Right cardiac atrium (tissue), 5 donors: ENCODE results near the gene VAV3. TPM values are rescaled to one million over a fixed set of nuclear protein-coding genes. Genes with fewer than 3 reads are reported as not detected.

Experiments
- ATAC-seq, 2 donors: fragments of 200-7000 bp; cut with Tn5 transposase; one replicate each; pipeline versions ENCODE4 v1.8.0 to v1.9.1; 2020; ENCODE audit warnings: moderate library complexity in 2 of 2, mild to moderate bottlenecking in 1 of 2
- DNase-seq, 3 donors: peaks; one replicate each; pipeline ENCODE4 v3.0.0-alpha.2; 2020
- H3K27ac ChIP-seq: one replicate; pipeline ENCODE4 v1.5.1; 2013; ENCODE audit warnings: mild to moderate bottlenecking, low read length, control low read depth, moderate library complexity
- H3K27me3 ChIP-seq: one replicate; pipeline ENCODE4 v1.6.1; 2013; ENCODE audit not compliant: control insufficient read depth, insufficient read depth
- H3K4me1 ChIP-seq: one replicate; pipeline ENCODE4 v1.6.1; 2013; ENCODE audit warnings: low read length; ENCODE audit not compliant: control insufficient read depth, insufficient read depth
- H3K4me3 ChIP-seq: one replicate; pipeline ENCODE4 v1.5.1; 2013; ENCODE audit warnings: low read length, control low read depth
- H3K9me3 ChIP-seq: one replicate; pipeline ENCODE4 v1.6.1; 2013; ENCODE audit warnings: low read length; ENCODE audit not compliant: control insufficient read depth
- WGBS: extraction: QIAGEN DNeasy Blood & Tissue Kit; methylation state at CpG from one replicate; pipeline ENCODE4 v1.1.7; 2013; 5-methylcytosine and 5-hydroxymethylcytosine counted together
- intact Hi-C, 4 donors: fragments of 100-400 bp; cut with DNase I; formaldehyde crosslinking; loops; one replicate each; pipeline versions ENCODE4 v1.11.0 to v1.14.0; 2022 to 2023
- polyA plus RNA-seq: library from polyadenylated mRNA; stranded (reverse); fragments of 200-250 nt; gene quantifications from one replicate; pipeline ENCODE4 v1.2.3, GENCODE V29; 2013
- total RNA-seq, 4 donors: library from RNA; stranded (reverse); fragmentation: NEBNext Ultra II Directional; extraction: Animal tissue kit (Norgen Biotek cat#: 25700); gene quantifications; one replicate each; pipeline ENCODE4 v1.2.1, GENCODE V29; 2021
- donor health status: healthy with polysubstance abuse.
- donor health status: DM: no; HTN: yes; CAD: no.
- donor health status: DM: no; HTN: no; CAD: no.
- donor health status: DM: no; HTN: yes; CAD: no; lungs with severe emphysema.
- donor health status: DM: yes; HTN: yes; CAD: no.

The VAV3 gene
- total and polyA plus RNA-seq, 5 donors: 0.79 to 4.0 (median 2.7) TPM

DNA sequence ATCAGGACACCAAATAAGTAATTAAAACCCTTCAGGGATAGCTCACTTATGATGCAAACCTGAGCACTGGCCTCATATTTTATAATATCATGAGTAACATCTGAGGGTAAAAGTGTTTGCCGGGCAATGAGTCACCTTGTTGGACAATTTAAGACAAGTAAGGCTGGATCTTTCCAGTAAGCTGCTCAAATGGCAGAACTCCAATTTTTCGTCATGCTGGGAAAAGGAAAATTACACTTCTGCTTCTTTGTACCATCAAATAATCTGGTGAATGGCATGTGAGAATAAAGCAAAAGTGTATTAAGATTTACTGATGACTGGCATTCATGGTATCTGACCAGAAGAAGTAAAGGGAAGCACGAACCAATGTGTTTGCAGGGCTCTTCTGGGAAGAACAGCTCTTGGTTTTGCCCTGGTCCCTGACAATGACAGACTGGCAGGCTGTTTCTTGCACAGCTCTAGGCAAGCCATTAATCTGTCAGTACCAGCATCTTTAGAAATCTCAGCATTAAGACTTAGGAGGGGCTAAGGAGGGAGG is 392.2 kb downstream of the VAV3 start:
- Histone ChIP-seq H3K27me3 (no peaks in the 10 kb centered on the region), H3K4me1 (no peaks in the 10 kb centered on the region), H3K4me3 (no peak overlapping the region), H3K27ac (no peak overlapping the region), H3K9me3 (no peaks in the 10 kb centered on the region)
- intact Hi-C loops: no loop called here
- 67% methylated on average over 3 of the region's 3 CpGs for WGBS
- no peak for DNase-seq
- ATAC-seq: no peak

GRCh38 chr1:107570768-107571167 is 394.2 kb downstream of the VAV3 start:
- H3K27ac ChIP-seq: no peak overlapping the region
- 98% methylated on average over 15 of the region's 15 CpGs for WGBS

GRCh38 chr1:107563441-107563840 is 401.5 kb downstream of the VAV3 start:
- no peak overlapping the region for H3K27ac ChIP-seq
- DNase-seq (no peak), ATAC-seq (no peak)
- H3K4me3 ChIP-seq: no peak overlapping the region
- no peaks in the 10 kb centered on the region for H3K9me3 ChIP-seq
- no peaks in the 10 kb centered on the region for H3K4me1 ChIP-seq
- 67% methylated on average over 3 of the region's 3 CpGs for WGBS
- no peaks in the 10 kb centered on the region for H3K27me3 ChIP-seq
- intact Hi-C loops: no loop called here

More at GRCh38 chr1:107570768-107571167, 394.2 kb downstream of the VAV3 start:
- DNase-seq (peak in 1 of 3 donors; percentile 35), ATAC-seq (no peak)
- no peaks in the 10 kb centered on the region for H3K27me3 ChIP-seq
- intact Hi-C loops: no loop called here
- H3K4me3 ChIP-seq: no peak overlapping the region
- no peaks in the 10 kb centered on the region for H3K9me3 ChIP-seq
- H3K4me1 ChIP-seq: no peaks in the 10 kb centered on the region

DNA sequence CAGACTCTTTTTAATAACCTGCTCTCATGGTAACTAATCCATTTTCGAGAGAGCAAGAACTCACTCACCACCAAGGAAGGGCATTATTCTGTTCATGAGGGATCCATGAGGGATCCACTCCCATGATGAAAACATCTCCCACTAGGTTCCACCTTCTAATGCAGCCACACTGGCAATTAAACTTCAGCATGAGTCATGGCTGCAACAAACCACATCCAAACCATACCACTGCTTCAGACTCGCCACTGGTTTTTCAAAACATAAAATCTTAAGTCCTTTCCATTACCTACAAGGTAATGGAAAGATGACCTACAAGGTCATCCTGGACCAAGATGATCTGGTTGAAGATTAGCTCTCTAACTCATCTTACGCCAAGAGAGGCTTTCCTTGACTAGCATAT is 405.1 kb downstream of the VAV3 start:
- DNase-seq (no peak), ATAC-seq (no peak)
- Histone ChIP-seq H3K4me3 (no peak overlapping the region), H3K27me3 (no peaks in the 10 kb centered on the region), H3K4me1 (no peaks in the 10 kb centered on the region), H3K27ac (no peak overlapping the region), H3K9me3 (no peaks in the 10 kb centered on the region)
- intact Hi-C loops: no loop called here
- WGBS: 91% methylated on average over 3 of the region's 3 CpGs

- H3K27ac ChIP-seq: no peak overlapping the region
- no peaks in the 10 kb centered on the region for H3K4me1 ChIP-seq
- DNase-seq (no peak), ATAC-seq (no peak)
- intact Hi-C loops: no loop called here
- H3K9me3 ChIP-seq: no peaks in the 10 kb centered on the region
- no peaks in the 10 kb centered on the region for H3K27me3 ChIP-seq
- no peak overlapping the region for H3K4me3 ChIP-seq
- 89% methylated on average over 2 of the region's 2 CpGs for WGBS
Observed at GRCh38 chr1:107557095-107557494, 407.9 kb downstream of the VAV3 start.

GRCh38 chr1:107555578-107555977 is 409.4 kb downstream of the VAV3 start:
- intact Hi-C loops: no loop called here
- H3K4me3 ChIP-seq: no peak overlapping the region
- no peak for ATAC-seq
- no peaks in the 10 kb centered on the region for H3K4me1 ChIP-seq
- DNase-seq: no peak
- no peaks in the 10 kb centered on the region for H3K27me3 ChIP-seq
- H3K27ac ChIP-seq: no peak overlapping the region
- no peaks in the 10 kb centered on the region for H3K9me3 ChIP-seq

DNA sequence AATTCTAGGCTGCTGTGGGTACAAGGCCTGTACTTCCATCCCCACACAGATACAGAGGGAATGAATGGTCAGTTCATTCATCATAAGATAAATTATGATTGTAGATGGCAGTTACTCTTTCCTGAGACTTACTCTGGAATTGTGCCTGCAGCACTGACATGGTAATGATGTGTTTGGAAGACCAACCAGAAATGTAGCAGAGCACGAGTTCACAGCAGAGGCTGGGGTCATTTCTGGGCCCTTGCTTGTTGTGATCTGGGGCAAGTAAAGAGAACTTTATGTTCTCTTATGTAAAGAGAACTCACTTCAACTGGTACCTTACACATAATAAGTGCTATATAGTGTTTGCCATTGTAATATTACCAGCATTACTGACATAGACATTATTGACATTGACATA is 412.2 kb downstream of the VAV3 start:
- H3K9me3 ChIP-seq: no peaks in the 10 kb centered on the region
- H3K27ac ChIP-seq: no peak overlapping the region
- WGBS: 61% methylated on average over 1 of the region's 1 CpG
- H3K4me3 ChIP-seq: no peak overlapping the region
- ATAC-seq (no peak), DNase-seq (no peak)
- no peaks in the 10 kb centered on the region for H3K4me1 ChIP-seq
- intact Hi-C loops: no loop called here
- no peaks in the 10 kb centered on the region for H3K27me3 ChIP-seq

DNA sequence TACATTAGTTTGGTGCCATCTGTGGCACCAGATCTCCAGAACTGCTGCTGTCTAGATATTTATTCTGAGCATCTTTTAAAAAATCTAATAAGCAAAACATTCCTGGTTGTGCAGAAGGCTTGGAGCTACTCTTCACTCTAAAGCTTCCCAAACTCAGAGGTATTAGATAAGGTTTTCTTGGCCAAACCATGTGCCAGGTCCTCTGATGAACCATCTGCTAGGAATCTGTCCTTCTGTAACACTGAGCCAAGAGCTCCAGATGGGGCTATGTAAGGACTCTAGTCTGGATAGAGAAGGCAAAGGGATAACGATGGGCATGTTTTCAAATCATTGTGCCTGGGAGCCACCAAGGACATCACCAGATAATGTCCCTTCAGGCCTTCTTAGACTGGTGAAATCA is 413.5 kb downstream of the VAV3 start:
- Histone ChIP-seq H3K4me1 (no peaks in the 10 kb centered on the region), H3K4me3 (no peak overlapping the region), H3K27me3 (no peaks in the 10 kb centered on the region), H3K9me3 (no peaks in the 10 kb centered on the region), H3K27ac (no peak overlapping the region)
- DNase-seq: no peak
- 76% methylated on average over 1 of the region's 1 CpG for WGBS
- no peak for ATAC-seq
- intact Hi-C loops: no loop called here

DNA sequence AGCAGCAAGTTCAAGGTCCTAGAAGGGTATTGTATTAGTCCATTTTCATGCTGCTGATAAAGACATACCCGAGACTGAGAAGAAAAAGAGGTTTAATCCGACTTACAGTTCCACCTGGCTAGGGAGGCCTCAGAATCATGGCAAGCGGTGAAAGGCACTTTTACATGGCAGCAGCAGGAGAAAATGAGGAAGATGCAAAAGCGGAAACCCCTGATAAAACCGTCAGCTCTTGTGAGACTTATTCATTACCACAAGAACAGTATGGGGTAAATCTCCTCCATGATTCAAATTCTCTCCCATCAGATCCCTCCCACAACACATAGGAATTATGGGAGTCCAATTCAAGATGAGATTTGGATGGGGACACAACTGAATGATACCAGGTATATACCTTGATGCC is 414.6 kb downstream of the VAV3 start:
- H3K9me3 ChIP-seq: no peaks in the 10 kb centered on the region
- H3K27me3 ChIP-seq: no peaks in the 10 kb centered on the region
- no peak for DNase-seq
- ATAC-seq: no peak
- H3K4me1 ChIP-seq: no peaks in the 10 kb centered on the region
- WGBS: 90% methylated on average over 5 of the region's 5 CpGs
- H3K4me3 ChIP-seq: no peak overlapping the region
- no peak overlapping the region for H3K27ac ChIP-seq
- intact Hi-C loops: no loop called here

DNA sequence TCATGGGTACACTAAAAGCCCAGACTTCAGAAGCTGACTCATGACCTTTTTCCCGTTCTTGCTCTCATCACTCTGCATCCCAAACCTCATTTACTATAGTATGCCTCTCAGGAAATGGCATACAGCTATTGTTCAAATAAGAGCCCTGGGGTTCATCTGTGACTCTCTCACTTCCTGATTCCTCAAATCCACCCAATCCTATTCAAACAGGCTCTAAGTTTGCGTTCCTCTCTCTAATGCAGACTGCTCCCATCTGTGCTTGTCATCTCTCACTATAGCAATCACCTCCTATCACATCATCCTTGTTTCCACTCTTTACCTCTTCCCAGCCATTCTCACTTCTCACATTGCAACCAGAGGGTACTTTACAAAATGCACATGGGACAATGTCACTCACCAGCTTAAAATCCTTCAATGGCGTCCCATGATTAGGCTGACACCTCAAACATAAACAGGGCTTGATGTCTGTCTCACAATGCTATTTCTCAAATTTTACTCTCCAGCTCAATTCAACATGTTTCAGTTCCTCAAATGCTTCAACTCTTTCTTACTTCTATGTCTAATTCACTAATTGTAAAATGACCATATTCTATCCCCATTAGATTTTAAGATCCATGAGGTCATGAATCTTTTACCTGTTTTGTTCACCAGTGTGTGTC is 415.7 kb downstream of the VAV3 start:
- Histone ChIP-seq H3K9me3 (no peaks in the 10 kb centered on the region), H3K4me3 (no peak overlapping the region), H3K4me1 (no peaks in the 10 kb centered on the region), H3K27me3 (no peaks in the 10 kb centered on the region), H3K27ac (no peak overlapping the region)
- intact Hi-C loops: no loop called here
- DNase-seq (no peak), ATAC-seq (no peak)
- 47% methylated on average over 3 of the region's 3 CpGs for WGBS

- 53% methylated on average over 3 of the region's 3 CpGs for WGBS
- Histone ChIP-seq H3K27me3 (no peaks in the 10 kb centered on the region), H3K9me3 (no peaks in the 10 kb centered on the region), H3K4me3 (no peak overlapping the region), H3K4me1 (no peaks in the 10 kb centered on the region), H3K27ac (no peak overlapping the region)
- intact Hi-C loops: no loop called here
- ATAC-seq (no peak), DNase-seq (no peak)
Observed at GRCh38 chr1:107548276-107548675, 416.7 kb downstream of the VAV3 start.
